Stimulated activated CD8-positive, alpha-beta memory T cell treated with anti-CD3 and anti-CD28 coated beads, Interleukin-15, amount 100 ng/mL, for 48 hours (primary cell): ENCODE measurements around the gene RAD1.

Experiments
- DNase-seq, 2 donors: peaks; one replicate each; pipeline ENCODE4 v3.0.0-alpha.2; 2020; ENCODE audit warnings: low read depth in 2 of 2

RAD1 gene

DNA sequence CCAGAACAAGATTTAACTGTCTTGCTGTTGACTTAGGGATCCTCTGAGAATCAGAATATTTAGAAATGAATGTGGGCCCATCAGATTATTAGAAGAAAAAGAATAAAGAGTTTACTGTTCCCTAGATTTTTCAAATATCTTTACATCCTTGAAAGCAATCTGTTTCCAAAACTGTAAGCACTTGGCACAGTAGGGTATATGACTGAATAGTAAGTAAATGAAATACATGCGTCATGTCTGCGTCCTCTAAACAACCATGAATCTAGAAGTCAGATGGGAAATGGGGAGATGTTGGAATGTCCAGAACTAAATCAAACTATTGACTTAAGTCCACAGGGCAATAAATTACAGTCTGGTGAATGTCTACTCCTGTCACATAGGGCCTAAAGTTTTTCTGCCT is 50.2 kb downstream of the RAD1 start:
- no peak for DNase-seq

DNA sequence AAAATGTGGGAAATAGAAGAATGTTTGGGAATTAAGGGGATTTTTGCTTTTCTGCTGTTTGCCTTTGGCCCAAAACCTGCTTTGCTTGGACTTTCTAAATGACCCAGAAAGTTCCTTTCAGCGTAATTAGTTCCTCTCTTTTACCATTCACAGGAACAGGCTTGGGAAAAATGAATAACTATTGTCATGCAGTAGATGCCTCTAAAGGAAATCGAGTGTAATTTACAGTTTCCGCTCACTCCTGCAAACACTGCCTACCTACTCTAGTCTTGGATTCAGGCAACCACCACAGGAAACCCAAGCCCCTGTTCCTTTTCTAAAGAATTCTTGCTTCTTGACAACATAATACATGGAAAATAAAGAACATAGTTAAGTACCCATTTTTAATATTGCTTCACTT is 51.4 kb downstream of the RAD1 start:
- no peak for DNase-seq

DNA sequence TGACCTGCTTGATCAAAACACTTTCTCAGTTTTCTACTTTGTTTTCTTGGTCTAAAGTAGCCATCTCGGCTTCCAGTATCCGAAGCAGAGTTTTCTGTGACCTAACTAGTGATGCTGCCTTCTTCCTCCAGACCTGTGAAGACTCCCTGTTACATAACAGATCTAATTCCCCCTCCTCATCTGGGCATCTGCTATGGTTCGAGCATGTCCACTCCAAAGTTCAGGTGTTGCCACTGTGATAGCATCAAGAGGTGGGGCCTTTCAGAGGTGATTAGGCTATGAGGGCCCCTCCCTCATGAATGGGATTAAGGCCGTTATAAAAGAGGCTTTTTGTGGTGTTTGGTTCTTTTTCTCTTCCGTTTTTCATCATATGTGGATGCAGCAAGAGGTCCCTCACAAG is 56.1 kb downstream of the RAD1 start:
- DNase-seq: no peak

DNA sequence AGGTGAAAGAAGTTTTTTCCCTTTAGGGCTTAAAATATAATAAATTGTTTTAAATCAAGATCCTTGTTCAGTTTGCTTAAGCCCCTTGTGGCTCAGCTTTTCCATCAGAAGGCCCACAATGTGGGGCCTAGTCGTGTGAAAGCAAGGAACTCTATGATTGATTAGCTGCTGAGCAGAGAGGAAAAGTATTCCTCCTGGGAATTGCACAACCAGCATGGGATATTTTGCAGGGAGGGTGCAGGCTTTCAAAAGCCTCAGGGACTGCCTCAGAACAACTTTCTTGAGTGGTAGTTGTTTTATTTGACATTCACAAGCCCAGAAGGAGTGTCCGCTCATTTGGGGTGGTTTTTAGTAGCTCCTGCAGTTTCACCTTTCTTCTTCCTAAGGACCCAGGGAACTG is 56.5 kb downstream of the RAD1 start:
- DNase-seq: no peak

DNA sequence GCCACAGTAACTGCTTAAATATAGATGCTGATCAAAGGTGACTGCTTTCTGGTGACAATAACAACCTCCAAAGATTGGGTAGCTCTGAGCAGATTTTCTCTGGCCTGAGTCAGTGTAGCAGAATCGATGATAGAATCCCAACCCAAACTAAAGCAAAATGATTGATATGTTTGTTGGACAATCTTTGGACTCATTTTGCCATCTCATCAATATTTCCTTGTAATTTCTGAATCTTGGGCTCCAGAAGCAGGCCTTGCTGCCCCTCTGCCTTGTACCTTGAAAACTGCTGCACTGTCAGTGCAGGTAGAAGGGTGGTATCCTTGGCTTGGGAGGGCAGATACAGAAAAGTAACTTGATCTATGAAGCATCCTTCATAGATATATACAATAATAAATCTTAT is 57.4 kb downstream of the RAD1 start:
- no peak for DNase-seq

DNA sequence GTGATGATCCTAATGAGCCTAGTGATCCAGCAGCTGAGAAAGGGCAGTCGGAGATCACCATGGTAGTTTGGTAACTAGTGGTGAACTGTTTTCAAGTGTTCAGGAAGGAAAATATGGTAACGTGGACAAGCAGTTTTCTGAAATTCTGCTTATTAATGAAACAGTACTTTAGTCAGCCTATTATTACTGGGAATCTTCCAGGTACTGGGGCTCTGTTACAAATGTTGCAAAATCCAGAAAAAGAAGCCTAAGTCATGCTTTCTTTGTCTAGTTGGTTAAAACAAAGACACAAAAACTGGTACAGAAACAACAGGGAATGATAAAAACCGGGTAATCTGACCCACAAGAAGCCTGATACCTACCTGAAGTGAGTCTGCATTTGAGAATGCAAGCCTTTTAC is 58.1 kb downstream of the RAD1 start:
- no peak for DNase-seq
